ENCODE measurements around the gene PDLIM1.

Gene PDLIM1

DNA sequence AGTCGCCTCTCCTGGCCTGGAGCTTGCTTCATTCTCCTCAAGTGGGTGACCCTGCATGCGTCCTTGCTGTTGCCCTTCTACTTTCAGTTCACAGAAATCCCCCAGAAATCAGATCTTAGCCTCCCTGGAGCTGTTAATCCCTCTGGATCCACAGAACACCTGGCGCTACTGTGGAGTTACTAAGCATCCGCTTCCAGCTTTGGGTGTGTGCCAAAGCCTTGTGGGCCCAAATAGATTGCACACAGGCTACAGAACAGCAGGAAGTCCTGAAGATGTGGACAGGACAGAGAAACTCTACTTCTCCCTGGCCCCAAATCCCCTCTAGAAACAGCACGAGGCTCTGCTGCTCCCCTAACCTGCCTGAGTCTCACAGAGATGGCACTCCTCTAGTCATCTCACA lies 36.6 kb upstream of the PDLIM1 start:
- TF ChIP-seq, protein P1, sequence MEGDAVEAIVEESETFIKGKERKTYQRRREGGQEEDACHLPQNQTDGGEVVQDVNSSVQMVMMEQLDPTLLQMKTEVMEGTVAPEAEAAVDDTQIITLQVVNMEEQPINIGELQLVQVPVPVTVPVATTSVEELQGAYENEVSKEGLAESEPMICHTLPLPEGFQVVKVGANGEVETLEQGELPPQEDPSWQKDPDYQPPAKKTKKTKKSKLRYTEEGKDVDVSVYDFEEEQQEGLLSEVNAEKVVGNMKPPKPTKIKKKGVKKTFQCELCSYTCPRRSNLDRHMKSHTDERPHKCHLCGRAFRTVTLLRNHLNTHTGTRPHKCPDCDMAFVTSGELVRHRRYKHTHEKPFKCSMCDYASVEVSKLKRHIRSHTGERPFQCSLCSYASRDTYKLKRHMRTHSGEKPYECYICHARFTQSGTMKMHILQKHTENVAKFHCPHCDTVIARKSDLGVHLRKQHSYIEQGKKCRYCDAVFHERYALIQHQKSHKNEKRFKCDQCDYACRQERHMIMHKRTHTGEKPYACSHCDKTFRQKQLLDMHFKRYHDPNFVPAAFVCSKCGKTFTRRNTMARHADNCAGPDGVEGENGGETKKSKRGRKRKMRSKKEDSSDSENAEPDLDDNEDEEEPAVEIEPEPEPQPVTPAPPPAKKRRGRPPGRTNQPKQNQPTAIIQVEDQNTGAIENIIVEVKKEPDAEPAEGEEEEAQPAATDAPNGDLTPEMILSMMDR (IDR thresholded peaks at IDR 0.05; ENCODE audit: low read length, missing control alignments) = no peak
- peak; percentile 69 for DNase-seq (ENCODE audit: low read depth)

DNA sequence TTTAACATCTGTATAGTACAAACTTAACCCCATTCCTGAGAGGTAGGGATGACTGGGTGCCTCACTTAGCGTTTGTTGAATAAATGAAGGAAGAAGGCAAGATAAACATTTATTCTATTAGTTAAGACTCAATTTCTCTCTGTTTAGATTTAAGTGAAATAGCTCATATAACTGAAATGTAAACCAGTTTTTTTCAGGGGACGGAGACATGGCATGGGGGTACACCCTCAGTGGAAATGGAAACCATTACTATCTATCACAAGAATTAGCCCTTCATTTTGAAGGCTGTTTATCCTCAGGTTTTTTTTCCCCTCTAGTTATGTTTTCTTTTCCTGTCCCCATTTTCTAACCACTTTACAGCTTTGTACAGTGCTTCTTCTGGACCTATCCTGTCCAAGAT lies 35.6 kb upstream of the PDLIM1 start:
- no peak for DNase-seq (ENCODE audit: low read depth)
- no peak overlapping the region for H3K4me3 ChIP-seq (replicated peaks; ENCODE audit: low read depth, low read length)
- TF ChIP-seq, protein P1 (IDR thresholded peaks at IDR 0.05; ENCODE audit: low read length, missing control alignments) = no peak

More for the DNA sequence above, 36.6 kb upstream of the PDLIM1 start:
- H3K4me3 ChIP-seq (replicated peaks; ENCODE audit: low read depth, low read length) = no peak overlapping the region

DNA sequence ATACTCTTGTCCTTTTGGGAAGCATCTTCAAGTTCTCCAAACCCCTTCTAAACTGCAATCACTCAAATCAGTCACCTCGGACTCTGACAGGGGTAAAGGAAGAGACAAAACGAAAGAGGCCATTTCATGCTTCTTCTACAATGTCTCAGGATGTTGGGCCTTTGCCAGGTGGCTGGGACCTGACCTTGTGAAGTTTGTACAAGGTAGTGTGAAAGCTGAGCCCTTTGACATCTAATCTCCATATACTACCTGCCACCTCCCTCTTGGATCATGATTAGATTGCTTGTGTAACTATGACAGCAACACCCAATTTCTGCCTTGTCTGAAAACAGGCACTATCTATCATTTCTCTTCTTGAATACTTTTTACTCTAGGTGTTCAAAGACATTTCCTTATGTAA lies 35.1 kb upstream of the PDLIM1 start:
- no peak overlapping the region for H3K4me3 ChIP-seq (replicated peaks; ENCODE audit: low read depth, low read length)
- DNase-seq (ENCODE audit: low read depth) = no peak
- TF ChIP-seq, protein P1 (IDR thresholded peaks at IDR 0.05; ENCODE audit: low read length, missing control alignments) = no peak

DNA sequence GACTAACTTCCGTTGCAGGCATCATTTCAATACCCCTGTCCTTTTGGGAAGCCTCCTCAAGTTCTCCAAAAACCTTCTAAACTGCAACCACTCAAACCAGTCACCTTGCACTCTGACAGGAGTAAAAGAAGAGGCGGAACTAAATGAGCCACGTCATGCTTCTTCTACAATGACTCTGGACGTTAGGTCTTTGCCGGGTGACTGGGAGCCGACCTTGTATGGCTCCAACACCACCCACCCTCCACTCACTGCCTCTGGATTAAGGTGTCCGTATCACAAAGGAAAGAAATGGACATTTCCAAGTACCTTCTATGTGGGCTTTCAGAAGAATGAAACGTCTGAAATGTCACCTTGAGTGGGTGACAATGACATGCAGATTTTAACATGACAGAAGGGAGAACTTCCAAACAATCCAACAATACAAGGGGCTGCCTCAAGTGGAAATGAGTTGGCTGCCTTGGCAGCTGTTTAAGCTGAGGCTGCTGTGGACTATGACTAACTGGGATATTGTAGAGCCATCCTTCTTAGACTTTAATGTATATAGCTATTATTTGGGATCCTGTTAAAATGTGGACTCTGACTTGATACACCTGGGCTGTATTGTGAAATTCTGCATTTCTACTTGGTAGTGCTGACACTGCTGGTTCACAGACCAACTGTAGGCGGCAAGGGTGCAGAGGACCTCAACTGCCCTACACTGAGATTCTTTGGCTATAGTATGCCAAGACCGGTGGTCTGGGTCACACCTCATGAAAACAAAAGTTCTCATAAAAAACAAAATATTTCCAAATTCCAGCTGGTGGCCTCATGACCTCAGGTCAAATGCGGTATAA lies 33.8 kb upstream of the PDLIM1 start:
- TF ChIP-seq, protein P1 (IDR thresholded peaks at IDR 0.05; ENCODE audit: low read length, missing control alignments) = no peak
- DNase-seq (ENCODE audit: low read depth) = no peak
- no peak overlapping the region for H3K4me3 ChIP-seq (replicated peaks; ENCODE audit: low read depth, low read length)

DNA sequence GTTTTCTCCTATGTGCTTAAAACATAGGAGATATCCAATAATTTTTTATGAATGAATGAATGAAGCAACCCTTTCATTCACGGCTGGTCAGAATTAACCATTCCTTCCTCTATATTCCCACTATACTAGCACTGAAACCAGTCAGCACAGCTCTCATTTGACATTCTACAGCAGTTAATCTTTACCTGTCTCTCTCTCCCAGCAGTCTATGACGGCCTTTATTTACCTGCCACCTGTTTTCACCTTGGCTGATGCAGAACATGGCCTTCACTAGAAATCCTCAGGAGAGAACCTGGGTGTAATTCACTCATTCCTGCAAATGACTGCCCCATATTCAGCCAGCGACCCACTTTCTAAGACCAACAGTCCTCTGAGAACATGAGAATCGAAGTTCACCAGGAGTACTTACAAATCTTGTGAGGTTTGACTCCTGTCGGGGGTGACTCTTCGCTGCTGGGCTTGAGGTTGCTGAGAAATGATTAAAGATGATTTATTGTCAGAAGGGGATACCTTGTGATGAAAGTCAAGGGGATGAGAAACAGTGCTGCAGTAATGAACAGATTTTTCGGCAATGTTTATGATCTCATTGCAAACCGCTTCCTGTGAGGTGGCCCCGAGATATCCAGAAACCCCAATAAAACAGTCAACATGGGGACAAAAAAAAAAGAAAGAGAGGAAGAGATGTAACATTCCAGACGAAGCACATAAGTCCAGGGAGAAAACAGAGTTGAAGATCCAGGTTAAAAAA lies 30.9 kb upstream of the PDLIM1 start:
- DNase-seq (ENCODE audit: low read depth) = no peak
- no peak overlapping the region for H3K4me3 ChIP-seq (replicated peaks; ENCODE audit: low read depth, low read length)
- TF ChIP-seq, protein P1 (IDR thresholded peaks at IDR 0.05; ENCODE audit: low read length, missing control alignments) = no peak

DNA sequence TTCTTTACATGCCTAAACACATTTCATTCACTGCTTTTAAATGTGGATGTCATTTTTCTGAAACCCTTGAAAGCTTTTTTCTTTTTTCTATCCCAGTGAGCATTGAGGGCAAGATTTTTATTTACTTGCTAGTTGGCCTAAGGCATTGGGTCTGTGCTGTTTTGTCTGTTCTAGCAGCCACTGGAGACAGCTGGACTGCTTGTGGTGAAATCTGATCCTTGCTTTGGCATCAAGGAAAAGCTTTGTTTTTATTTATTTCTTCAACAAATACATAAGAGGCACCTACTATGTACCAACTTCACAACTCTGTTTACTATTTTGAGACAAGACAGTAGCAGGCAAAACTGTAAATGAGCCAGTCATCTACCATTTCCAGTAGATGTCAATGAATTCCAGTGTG lies 28.4 kb upstream of the PDLIM1 start:
- H3K4me3 ChIP-seq (replicated peaks; ENCODE audit: low read depth, low read length) = no peak overlapping the region
- TF ChIP-seq, protein P1 (IDR thresholded peaks at IDR 0.05; ENCODE audit: low read length, missing control alignments) = no peak

More for the DNA sequence above, 28.4 kb upstream of the PDLIM1 start:
- no peak for DNase-seq (ENCODE audit: low read depth)
